DND-41 (cell line): Measurements from ENCODE around the gene DIS3L2.

Experiments used
- CTCF ChIP-seq: IDR thresholded peaks from 2 replicates; pipeline ENCODE4 v1.5.1; 2012; ENCODE audit warnings: borderline replicate concordance, low read length, moderate library complexity, mild to moderate bottlenecking; ENCODE audit not compliant: poor library complexity, severe bottlenecking; ENCODE audit errors: extremely low read depth
- EZH2 ChIP-seq: IDR thresholded peaks from 3 replicates; pipeline ENCODE4 v1.6.1; 2012; ENCODE audit warnings: borderline replicate concordance, low read depth, mild to moderate bottlenecking, moderate library complexity, low read length, inconsistent platforms; ENCODE audit not compliant: severe bottlenecking

- TF ChIP-seq CTCF (no peak), EZH2 (no peak)
These were observed 39.1 kb upstream of the DIS3L2 start for GRCh38 chr2:231922311-231923009.
